HCT116 (cell line): ENCODE measurements around the gene ATM.
"Not testable (repeated sequence)": the region's sequence is repeated elsewhere in the genome, so short reads cannot be mapped to it uniquely, and the experiment has no call there.

Experiments used
- CEBPB ChIP-seq: IDR thresholded peaks from 2 replicates; pipeline ENCODE4 v1.6.1; 2012; ENCODE audit warnings: low read depth
- EGR1 ChIP-seq: IDR thresholded peaks from 2 replicates; pipeline ENCODE4 v1.6.1; 2012; ENCODE audit warnings: low read depth
- EZH2phosphoT487 ChIP-seq: fragments of 200-600 bp; IDR thresholded peaks from 2 replicates; pipeline ENCODE4 v1.6.1; 2018; ENCODE audit warnings: antibody characterized with exemption, borderline replicate concordance
- POLR2A ChIP-seq: IDR thresholded peaks from 2 replicates; pipeline ENCODE4 v1.7.0; 2011; ENCODE audit warnings: borderline replicate concordance; ENCODE audit not compliant: insufficient read depth, insufficient read length; ENCODE audit errors: extremely low read depth
- RAD21 ChIP-seq: IDR thresholded peaks from 2 replicates; pipeline ENCODE4 v1.6.1; 2012; ENCODE audit warnings: low read depth, mild to moderate bottlenecking
- SP1 ChIP-seq: IDR thresholded peaks from 2 replicates; pipeline ENCODE4 v1.6.1; 2012; ENCODE audit warnings: low read depth
- TCF7L2 ChIP-seq: IDR thresholded peaks from 2 replicates; pipeline ENCODE4 v1.7.0; 2011; ENCODE audit warnings: borderline replicate concordance, inconsistent platforms; ENCODE audit not compliant: insufficient read depth, insufficient read length; ENCODE audit errors: extremely low read depth
- ZFX ChIP-seq: fragments of 450-650 bp; IDR thresholded peaks from 2 replicates; pipeline ENCODE4 v1.6.1; 2017
- ZNF274 ChIP-seq: fragments of 200-500 bp; sonication (Bioruptor generic); IDR thresholded peaks from 2 replicates; pipeline ENCODE4 v1.6.1; 2014; ENCODE audit warnings: mild to moderate bottlenecking, low read depth, low read length, inconsistent platforms
- TF ChIP-seq, protein P1 (sequence below), 3 experiments: fragments of 200-600 bp in 1 of 3; sonication (generic) in 1 of 3; IDR thresholded peaks in 2 of 3; conservative IDR thresholded peaks in 1 of 3; 2 replicates each; pipeline ENCODE4 v1.5.1; 2012 to 2017; ENCODE audit warnings: low read depth in 2 of 3, low read length in 2 of 3, antibody characterized with exemption in 1 of 3, borderline replicate concordance in 1 of 3, control low read depth in 1 of 3, mild to moderate bottlenecking in 1 of 3, mixed read lengths in 1 of 3, mixed run types in 1 of 3, moderate library complexity in 1 of 3; ENCODE audit not compliant: insufficient read depth in 1 of 3
- TF ChIP-seq, protein P2 (sequence below): IDR thresholded peaks from 2 replicates; pipeline ENCODE4 v1.6.1; 2012

DNA sequence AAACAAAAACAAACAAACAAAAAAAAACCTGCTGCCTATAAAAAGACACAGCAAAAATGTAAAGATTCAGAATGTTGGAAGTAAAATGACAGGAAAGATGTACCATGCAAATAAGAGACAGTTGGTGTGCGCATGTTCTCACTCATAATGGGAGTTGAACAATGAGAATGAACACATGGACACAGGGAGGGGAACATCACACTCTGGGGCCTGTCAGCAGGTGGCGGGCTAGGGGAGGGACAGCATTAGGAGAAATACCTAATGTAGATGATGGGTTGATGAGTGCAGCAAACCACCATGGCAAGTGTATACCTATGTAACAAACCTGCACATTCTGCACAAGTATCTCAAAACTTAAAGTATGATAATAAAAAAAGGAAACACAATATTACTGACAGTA is 194.7 kb downstream of the ATM start:
- not testable (repeated sequence) for TF ChIP-seq TCF7L2, POLR2A, CEBPB, EGR1, ZFX, SP1, EZH2phosphoT487, ZNF274
- TF ChIP-seq, protein P1, sequence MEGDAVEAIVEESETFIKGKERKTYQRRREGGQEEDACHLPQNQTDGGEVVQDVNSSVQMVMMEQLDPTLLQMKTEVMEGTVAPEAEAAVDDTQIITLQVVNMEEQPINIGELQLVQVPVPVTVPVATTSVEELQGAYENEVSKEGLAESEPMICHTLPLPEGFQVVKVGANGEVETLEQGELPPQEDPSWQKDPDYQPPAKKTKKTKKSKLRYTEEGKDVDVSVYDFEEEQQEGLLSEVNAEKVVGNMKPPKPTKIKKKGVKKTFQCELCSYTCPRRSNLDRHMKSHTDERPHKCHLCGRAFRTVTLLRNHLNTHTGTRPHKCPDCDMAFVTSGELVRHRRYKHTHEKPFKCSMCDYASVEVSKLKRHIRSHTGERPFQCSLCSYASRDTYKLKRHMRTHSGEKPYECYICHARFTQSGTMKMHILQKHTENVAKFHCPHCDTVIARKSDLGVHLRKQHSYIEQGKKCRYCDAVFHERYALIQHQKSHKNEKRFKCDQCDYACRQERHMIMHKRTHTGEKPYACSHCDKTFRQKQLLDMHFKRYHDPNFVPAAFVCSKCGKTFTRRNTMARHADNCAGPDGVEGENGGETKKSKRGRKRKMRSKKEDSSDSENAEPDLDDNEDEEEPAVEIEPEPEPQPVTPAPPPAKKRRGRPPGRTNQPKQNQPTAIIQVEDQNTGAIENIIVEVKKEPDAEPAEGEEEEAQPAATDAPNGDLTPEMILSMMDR (IDR thresholded peaks at IDR 0.05 in 2 of 3, conservative IDR thresholded peaks at IDR 0.05 in 1 of 3; ENCODE audit: borderline replicate concordance in 1 of 3, insufficient read depth in 1 of 3, low read depth in 2 of 3, low read length in 2 of 3): peak; percentile 36 to 50 (median 43); a peak in 5 of 6 replicates
- TF ChIP-seq, protein P2, sequence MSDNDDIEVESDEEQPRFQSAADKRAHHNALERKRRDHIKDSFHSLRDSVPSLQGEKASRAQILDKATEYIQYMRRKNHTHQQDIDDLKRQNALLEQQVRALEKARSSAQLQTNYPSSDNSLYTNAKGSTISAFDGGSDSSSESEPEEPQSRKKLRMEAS: peak; percentile 43; the same call in 1 of the 2 replicates
- TF ChIP-seq RAD21: peak; percentile 70
